ENCODE data around the gene SEC14L2.
"Not testable (repeated sequence)": the region's sequence is repeated elsewhere in the genome, so short reads cannot be mapped to it uniquely, and the experiment has no call there.

SEC14L2 gene

DNA sequence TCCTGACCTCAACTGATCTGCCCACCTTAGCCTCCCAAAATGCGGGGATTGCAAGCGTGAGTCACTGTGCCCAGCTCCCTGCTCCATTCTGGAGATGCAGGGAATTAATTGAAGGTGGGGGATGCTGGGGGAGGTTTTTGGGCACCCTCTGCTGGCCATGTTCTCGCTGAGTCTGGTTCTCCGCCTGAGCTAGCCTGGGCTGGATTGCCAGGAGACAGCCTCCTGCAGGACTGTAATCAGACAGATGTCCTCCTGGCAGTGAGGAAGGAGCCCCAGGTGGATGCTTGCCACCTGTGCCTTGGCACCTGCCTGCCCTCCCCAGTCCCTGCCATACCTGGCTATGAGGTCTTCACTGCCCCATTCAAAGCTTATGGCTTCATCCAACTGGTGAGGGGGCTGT, 34.1 kb downstream of the SEC14L2 start:
- no peak for DNase-seq

DNA sequence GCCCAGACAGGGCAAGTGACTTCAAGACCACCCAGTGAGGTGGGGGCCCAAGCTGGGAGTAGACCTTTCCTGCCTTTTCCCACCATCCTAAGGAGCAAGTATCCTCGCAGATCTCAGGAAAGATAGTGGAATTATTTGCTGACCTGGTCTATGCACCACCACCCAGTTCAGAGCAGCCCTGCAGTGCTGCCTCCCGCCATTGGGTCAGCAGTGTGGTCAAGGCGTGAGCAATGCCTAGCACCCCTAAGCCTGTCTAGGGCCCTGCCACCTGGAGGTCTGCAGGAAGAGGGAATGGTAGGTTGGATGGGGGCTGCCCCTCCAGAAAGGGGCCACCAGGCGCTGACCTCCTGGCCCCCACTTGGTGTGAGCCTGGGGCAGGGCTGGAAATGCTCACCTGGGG, 35.3 kb downstream of the SEC14L2 start:
- DNase-seq, result no peak

GRCh38 chr22:30432520-30432919, 35.7 kb downstream of the SEC14L2 start:
- DNase-seq, result no peak

- DNase-seq, result no peak
Observed at GRCh38 chr22:30433227-30433626, 36.4 kb downstream of the SEC14L2 start.

- no peak for DNase-seq
Observed at GRCh38 chr22:30433773-30434172, 37.0 kb downstream of the SEC14L2 start.

DNA sequence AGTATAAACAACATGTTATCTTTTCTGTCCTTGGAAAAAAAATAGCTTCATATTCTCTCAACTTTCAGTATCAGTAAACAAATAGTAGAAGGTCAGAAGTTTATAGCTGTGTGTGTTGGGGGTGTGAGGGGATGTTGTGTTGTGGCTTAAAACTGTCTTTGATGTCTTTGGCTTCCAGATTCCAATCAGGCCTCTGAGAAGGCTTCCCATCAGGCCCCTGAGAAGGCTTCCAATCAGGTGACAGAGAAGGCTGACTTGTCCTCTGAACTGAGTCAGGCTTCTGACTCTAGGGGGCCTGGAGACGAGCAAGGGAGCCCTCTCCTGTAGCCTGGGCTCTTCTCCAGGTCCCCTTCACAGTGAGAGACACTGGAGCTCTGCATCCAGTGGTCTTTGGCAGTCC, 38.0 kb downstream of the SEC14L2 start:
- DNase-seq, result peak; percentile 13

- peak; percentile 93 for DNase-seq
Observed at GRCh38 chr22:30435674-30436126, 38.9 kb downstream of the SEC14L2 start.

- no peak for DNase-seq
Observed at GRCh38 chr22:30436196-30436595, 39.4 kb downstream of the SEC14L2 start.

- no peak for DNase-seq
Observed at GRCh38 chr22:30438559-30438958, 41.7 kb downstream of the SEC14L2 start.

GRCh38 chr22:30439226-30439625, 42.4 kb downstream of the SEC14L2 start:
- DNase-seq, result no peak

DNA sequence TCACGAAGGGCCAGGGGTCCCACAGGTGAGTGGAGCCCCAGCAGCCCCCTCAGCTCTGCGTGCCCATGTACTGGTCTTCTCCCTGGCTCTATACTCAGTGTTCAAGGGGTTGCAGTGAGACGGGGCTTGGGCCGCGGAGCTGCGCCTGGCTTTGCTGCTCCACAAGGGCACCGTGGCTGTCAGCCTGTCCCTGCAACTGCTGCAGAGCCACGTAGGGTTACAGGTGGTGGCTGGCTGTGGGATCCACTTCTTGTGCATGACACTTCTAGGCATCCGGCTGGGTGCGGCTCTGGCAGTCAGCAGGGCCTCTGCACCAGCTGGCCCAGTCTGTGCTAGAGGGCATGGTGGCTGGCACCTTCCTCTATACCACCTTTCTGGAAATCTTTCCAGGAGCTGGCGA, 43.0 kb downstream of the SEC14L2 start:
- DNase-seq, result no peak

DNA sequence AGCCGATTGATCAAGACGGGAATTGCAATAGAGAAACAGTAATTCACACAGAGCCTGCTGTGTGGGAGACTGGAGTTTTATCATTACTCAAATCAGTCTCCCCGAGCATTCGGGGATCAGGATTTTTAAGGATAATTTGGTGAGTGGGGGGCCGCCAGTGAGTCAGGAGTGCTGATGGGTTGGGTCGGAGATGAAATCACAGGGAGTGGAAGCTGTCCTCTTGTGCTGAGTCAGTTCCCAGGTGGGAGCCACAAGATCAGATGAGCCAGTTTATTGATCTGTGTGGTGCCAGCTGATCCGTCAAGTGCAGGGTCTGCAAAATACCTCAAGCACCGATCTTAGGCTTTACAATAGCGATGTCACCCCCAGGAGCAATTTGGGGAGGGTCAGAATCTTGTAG, 44.3 kb downstream of the SEC14L2 start:
- DNase-seq, result no peak

GRCh38 chr22:30444632-30445437, 48.0 kb downstream of the SEC14L2 start:
- DNase-seq, result peak; percentile 68

DNA sequence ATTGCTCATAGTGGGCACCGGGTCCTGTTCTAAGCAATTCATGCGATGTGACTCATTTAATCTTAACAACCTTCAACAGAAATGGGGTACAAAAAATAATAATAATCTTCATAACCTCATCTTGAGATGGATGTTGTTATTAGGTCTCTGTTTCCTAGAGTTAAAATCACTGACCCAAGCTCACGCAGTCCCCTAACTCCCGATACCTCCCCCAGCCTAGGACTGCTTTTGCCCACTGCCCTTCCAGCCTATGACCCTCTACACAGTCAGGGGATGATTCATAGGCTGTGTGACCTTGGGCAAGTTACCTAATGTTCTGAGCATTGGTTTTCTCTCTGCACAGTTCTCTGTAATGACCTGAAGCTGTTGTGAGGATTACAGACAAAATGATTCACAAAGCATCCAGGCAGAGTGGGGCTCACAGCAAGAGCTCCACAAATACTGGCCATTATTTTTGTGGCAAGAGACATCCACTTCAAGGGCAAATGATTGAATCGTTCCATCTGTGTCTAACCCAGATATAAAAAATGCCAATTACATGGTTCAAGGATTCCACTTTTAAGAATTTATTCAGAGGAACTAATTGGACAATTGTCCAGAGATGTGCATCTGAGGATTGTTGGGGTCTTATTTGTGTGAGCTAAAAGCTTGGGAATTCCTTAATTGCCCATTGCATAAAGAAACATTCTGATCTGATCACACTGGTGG, 48.8 kb downstream of the SEC14L2 start:
- DNase-seq, result no peak

GRCh38 chr22:30447656-30448055, 50.8 kb downstream of the SEC14L2 start:
- DNase-seq, result no peak

DNA sequence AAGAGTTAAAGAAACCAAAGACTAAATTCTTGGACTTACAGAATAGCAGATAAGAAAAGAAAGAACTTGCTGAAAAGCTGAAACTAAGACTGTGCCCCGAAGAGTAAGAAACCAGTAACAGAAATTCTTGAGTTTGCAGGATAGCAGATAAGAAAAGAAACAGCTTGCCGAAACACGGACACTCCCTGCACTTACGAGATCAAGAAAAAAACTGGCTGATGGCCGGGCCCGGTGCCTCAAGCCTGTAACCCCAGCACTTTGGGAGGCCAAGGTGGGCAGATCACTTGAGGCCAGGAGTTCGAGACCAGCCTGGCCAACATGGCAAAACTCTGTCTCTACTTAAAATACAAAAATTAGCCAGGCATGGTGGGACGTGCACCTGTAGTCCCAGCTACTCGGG, 54.7 kb downstream of the SEC14L2 start:
- not testable (repeated sequence) for DNase-seq

DNA sequence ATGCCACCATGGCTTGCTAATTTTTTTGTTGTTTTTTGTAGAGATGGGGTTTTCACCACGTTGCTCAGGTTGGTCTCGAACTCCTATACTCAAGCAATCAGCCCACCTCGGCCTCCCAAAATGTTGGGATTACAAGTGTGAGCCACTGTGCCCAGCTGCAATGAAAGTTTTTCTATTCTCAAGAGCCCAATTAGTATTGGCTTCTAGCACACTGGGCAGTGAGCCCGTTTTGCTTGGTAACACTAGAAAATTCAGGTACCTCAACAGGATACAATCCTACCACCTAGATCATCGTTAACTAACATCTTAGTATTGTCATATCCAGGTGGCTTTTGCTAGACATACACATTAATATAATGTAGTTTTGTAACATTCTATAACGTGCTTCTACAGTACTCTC, 56.0 kb downstream of the SEC14L2 start:
- DNase-seq, result no peak

DNA sequence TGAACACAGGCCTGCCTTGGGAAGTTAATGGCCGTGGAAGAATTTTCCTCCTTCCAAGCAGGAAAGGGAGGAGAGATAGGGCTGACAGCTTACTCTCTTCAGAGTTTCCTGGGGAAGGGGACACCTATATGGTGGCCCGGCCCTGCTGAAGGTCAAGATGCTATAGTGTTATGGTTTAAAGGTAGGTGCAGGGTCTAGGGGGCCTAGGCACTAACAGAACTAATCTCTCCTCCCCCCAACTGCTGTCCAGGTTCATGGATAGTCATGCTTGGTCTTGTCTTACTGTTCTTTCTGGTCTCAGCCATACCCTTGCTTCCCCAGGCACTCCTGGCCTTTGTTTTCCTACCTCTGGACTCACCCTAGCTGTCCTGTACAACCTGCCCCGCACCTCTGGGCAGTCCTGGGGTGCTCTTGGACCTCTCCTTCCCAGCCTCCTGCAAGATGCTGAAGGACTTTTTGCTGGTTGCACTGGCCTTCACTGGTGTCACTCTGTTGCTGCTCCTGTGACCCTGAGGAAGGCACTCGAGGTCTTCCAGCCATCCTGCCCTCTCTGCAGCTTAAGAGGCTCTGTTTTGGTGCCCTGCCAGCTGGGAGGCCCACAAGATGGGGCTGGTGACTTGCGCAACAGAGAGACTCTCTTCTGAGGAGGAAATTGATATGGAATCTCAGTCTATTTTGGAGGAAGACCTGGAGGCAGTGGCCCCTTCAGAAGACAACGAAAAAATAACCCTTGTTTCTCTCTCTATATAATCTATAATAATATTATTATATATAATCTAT, 57.1 kb downstream of the SEC14L2 start:
- no peak for DNase-seq

GRCh38 chr22:30455075-30455840, 58.4 kb downstream of the SEC14L2 start:
- no peak for DNase-seq

DNA sequence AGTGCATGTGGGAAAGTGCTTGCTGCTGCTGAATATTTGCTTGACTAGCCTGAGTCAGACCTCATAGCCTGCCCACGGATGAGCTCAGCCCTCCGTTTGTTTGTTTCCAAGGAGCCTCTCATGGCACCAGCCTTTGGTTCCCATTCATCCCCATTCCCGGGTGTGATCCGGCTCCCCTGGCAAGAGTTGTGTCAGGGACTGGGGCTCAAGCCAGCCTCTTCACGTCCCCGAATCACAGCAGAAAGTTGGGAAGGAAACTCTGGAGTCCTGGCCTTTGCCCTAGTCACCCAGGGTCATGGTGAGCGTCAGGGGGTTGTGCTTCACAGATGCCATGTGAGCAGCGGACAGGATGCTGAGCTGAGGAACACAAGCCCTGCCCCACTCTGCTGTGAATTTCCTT, 61.2 kb downstream of the SEC14L2 start:
- no peak for DNase-seq

GRCh38 chr22:30459181-30460052, 62.6 kb downstream of the SEC14L2 start:
- no peak for DNase-seq

GRCh38 chr22:30460147-30460546, 63.3 kb downstream of the SEC14L2 start:
- no peak for DNase-seq

Measured in CD4-positive, alpha-beta T cell treated with Interleukin-10 for 1 hour (primary cell).